GM12878 (cell line): ENCODE results near the gene PLCG2.
A peak's percentile ranks its signal among the peaks of the same experiment; 100 is the strongest.

Experiments used
- BHLHE40 ChIP-seq, 2 experiments: fragments of 450-650 bp in 1 of 2; IDR thresholded peaks; 2 replicates each; pipeline ENCODE4 v1.6.1; 2011 to 2017; ENCODE audit warnings: low read depth in 2 of 2, borderline replicate concordance in 1 of 2, improper control_type of control experiment in 1 of 2, low read length in 1 of 2, mild to moderate bottlenecking in 1 of 2
- CEBPB ChIP-seq, 2 experiments: fragments of 150-350 bp in 1 of 2; IDR thresholded peaks; 2 replicates each; pipeline ENCODE4 v1.6.1; 2012 to 2014; ENCODE audit warnings: low read depth in 2 of 2, low read length in 2 of 2, borderline replicate concordance in 1 of 2, inconsistent platforms in 1 of 2
- CHD4 ChIP-seq: fragments of 200-600 bp; sonication (generic); IDR thresholded peaks from 2 replicates; pipeline ENCODE4 v1.6.1; 2016; ENCODE audit warnings: mild to moderate bottlenecking
- CREM ChIP-seq: IDR thresholded peaks from 2 replicates; pipeline ENCODE4 v1.6.1; 2014; ENCODE audit warnings: antibody characterized with exemption, low read depth
- CTCF ChIP-seq, 3 experiments: IDR thresholded peaks in 2 of 3; conservative IDR thresholded peaks in 1 of 3; 2 replicates each; pipeline ENCODE4 v1.5.1; 2011; ENCODE audit warnings: low read depth in 3 of 3, low read length in 3 of 3, mild to moderate bottlenecking in 3 of 3, control low read depth in 2 of 3, moderate library complexity in 2 of 3, inconsistent platforms in 1 of 3, mixed read lengths in 1 of 3; ENCODE audit not compliant: control insufficient read depth in 2 of 3, insufficient read depth in 1 of 3; ENCODE audit errors: extremely low read depth in 1 of 3
- EP300 ChIP-seq, 2 experiments: fragments of 150-350 bp in 1 of 2; IDR thresholded peaks; 2 replicates each; pipeline ENCODE4 v1.6.1; 2011 to 2012; ENCODE audit warnings: low read depth in 2 of 2, low read length in 2 of 2, borderline replicate concordance in 1 of 2, improper control_type of control experiment in 1 of 2, inconsistent platforms in 1 of 2; ENCODE audit not compliant: control insufficient read depth in 1 of 2
- FOXM1 ChIP-seq: IDR thresholded peaks from 2 replicates; pipeline ENCODE4 v1.6.1; 2012; ENCODE audit warnings: low read depth, mild to moderate bottlenecking, inconsistent platforms, low read length, moderate library complexity
- NFYB ChIP-seq: IDR thresholded peaks from 2 replicates; pipeline ENCODE4 v1.6.1; 2011; ENCODE audit warnings: low read depth, mild to moderate bottlenecking, low read length, improper control_type of control experiment, moderate library complexity; ENCODE audit not compliant: insufficient read depth
- PKNOX1 ChIP-seq: fragments of 450-650 bp; IDR thresholded peaks from 2 replicates; pipeline ENCODE4 v1.6.1; 2016; ENCODE audit warnings: mild to moderate bottlenecking
- TCF7 ChIP-seq: IDR thresholded peaks from 2 replicates; pipeline ENCODE4 v1.6.1; 2014; ENCODE audit warnings: antibody characterized with exemption, borderline replicate concordance
- TF ChIP-seq, protein P1 (sequence below): IDR thresholded peaks from 2 replicates; pipeline ENCODE4 v1.6.1; 2011; ENCODE audit warnings: mild to moderate bottlenecking, low read depth, low read length, moderate library complexity; ENCODE audit not compliant: insufficient replicate concordance
- TF ChIP-seq, protein P2 (sequence below): IDR thresholded peaks from 2 replicates; pipeline ENCODE4 v1.6.1; 2011; ENCODE audit warnings: low read depth, mild to moderate bottlenecking, low read length, moderate library complexity, borderline replicate concordance; ENCODE audit errors: extremely low read depth

- no peak for TF ChIP-seq CTCF (IDR thresholded peaks at IDR 0.05 in 2 of 3, conservative IDR thresholded peaks at IDR 0.05 in 1 of 3; ENCODE audit: control insufficient read depth in 2 of 3, extremely low read depth in 1 of 3, insufficient read depth in 1 of 3, low read depth in 3 of 3, low read length in 3 of 3)
- TF ChIP-seq EP300 (IDR thresholded peaks at IDR 0.05; ENCODE audit: borderline replicate concordance in 1 of 2, control insufficient read depth in 1 of 2, low read depth in 2 of 2, low read length in 2 of 2), result no peak
- TF ChIP-seq, protein P1, sequence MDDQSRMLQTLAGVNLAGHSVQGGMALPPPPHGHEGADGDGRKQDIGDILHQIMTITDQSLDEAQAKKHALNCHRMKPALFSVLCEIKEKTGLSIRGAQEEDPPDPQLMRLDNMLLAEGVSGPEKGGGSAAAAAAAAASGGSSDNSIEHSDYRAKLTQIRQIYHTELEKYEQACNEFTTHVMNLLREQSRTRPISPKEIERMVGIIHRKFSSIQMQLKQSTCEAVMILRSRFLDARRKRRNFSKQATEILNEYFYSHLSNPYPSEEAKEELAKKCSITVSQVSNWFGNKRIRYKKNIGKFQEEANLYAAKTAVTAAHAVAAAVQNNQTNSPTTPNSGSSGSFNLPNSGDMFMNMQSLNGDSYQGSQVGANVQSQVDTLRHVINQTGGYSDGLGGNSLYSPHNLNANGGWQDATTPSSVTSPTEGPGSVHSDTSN, result no peak
- peak in 1 of 2 experiments; percentile 17; a peak in 1 of 4 replicates for TF ChIP-seq BHLHE40 (IDR thresholded peaks at IDR 0.05; ENCODE audit: borderline replicate concordance in 1 of 2, low read depth in 2 of 2, low read length in 1 of 2)
- no peak for TF ChIP-seq NFYB
- TF ChIP-seq, protein P2, sequence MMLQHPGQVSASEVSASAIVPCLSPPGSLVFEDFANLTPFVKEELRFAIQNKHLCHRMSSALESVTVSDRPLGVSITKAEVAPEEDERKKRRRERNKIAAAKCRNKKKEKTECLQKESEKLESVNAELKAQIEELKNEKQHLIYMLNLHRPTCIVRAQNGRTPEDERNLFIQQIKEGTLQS, result no peak
- TF ChIP-seq TCF7, result no peak
- no peak for TF ChIP-seq CEBPB (IDR thresholded peaks at IDR 0.05; ENCODE audit: borderline replicate concordance in 1 of 2, low read depth in 2 of 2, low read length in 2 of 2)
- TF ChIP-seq PKNOX1, result no peak
- no peak for TF ChIP-seq FOXM1
- TF ChIP-seq CREM, result no peak
- no peak for TF ChIP-seq CHD4
These were observed 40.2 kb upstream of the PLCG2 start for GRCh38 chr16:81738783-81739496.
